Measurements from ENCODE around the gene TTC33. TPM values are rescaled to one million over a fixed set of nuclear protein-coding genes. Genes with fewer than 3 reads are reported as not detected.
A peak's percentile ranks its signal among the peaks of the same experiment; 100 is the strongest.
"Not testable (repeated sequence)": the region's sequence is repeated elsewhere in the genome, so short reads cannot be mapped to it uniquely, and the experiment has no call there.

The TTC33 gene, protein sequence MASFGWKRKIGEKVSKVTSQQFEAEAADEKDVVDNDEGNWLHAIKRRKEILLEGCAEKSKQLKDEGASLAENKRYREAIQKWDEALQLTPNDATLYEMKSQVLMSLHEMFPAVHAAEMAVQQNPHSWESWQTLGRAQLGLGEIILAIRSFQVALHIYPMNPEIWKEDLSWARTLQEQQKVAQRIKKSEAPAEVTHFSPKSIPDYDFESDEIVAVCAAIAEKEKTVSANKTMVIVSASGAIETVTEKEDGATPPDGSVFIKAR
- total RNA-seq = 14.8 and 16.7 TPM in 2 replicates

DNA sequence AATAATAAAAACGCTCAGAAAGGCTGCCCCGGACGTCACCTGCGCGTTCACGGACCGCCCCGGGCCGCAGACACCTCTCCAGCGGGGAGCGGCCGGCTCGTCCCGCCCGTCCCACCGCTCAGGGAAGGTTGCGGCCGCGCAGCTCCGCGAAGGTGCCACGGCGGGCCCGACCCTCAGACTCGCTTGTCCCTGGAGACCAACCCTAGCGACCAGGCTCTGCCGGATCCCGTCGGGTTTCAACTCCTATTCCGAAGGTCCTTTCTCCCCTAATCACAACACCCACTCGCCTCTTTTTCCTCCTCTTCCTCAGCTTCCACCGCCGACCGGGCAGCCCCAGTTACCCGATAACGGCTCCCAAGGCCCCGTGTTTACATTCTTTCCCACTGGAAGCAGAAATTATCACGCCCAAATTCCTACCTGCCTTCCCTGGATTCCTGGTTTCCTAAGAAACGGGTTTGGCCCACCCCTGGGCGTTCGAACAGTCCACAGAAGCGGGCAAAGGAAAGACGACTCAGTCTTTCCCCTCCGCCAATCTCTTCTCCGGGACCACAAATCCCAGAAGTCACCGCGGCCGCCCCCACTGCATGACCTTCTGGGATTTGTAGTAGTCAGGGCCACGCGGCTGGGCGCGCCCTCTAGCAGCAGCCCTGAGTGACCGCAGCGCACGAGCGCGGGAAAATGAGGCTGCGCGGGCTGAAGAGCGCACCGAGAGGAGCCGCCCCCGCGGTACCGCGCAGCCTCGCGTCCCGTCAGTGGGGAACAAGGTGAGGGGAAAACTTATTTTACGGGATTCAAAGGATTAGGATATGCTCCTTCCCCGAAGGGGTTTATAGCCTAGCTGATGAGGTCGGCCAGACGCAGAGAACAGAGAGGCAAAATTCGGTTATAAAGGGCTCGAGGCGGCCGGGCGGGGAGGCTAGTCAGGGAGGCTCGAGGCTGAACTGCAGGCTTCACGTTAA lies at the start of gene TTC33:
Gene TTC33 (minus strand): TSS at position 555 of the 959 bp plus-strand sequence. CDS start 8,943 bp downstream, outside the sequence.
- peak; percentile 88 for DNase-seq (ENCODE audit: low read depth, low spot score)

- no peak for DNase-seq (ENCODE audit: low read depth, low spot score)
Observed at GRCh38 chr5:40801771-40802562, 46.2 kb upstream of the TTC33 start.

GRCh38 chr5:40799258-40799657 lies 43.5 kb upstream of the TTC33 start:
- DNase-seq (ENCODE audit: low read depth, low spot score) = no peak

GRCh38 chr5:40798801-40799210 lies 43.0 kb upstream of the TTC33 start:
- no peak for DNase-seq (ENCODE audit: low read depth, low spot score)

DNA sequence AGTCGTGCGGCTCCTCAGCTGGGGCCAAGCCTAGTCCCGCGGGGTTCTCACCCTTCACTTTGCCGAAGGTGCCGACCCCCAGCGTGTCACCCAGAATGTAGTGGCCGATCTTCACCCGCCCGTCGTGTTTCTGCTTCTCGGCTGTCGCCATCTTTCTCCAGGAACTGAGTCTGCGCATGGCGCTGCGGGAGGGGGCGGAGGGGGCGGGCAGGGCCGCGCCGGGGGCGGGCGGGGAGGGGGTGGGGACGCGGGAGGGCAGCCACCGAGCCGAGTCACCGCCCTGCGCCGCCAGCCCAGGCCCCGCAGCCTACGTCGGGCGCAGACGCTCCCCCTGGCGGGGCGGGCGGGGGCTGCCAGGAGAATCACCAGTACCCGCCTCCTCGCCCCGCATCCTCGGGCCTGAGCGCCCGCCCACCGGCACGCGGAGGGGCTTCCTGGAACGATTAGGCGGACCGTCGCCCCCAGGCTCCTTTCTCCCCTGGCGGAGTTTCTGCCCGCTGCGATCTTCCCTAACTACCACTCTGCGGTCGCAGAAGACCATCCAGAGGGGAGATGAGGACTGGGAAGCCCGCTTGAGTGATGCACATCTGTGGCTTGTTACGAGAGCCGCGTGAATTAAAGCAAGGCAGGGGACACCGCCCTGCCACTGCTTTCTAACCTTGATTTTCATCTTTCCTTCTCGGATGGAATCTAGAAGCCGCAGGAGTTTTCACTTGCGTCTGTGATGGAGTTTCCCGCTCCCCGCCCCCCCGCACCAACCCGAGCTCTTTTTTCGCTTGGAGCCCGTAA lies 42.4 kb upstream of the TTC33 start, which contains the start of gene PRKAA1:
Gene PRKAA1 (minus strand): TSS at position 363 of the 789 bp plus-strand sequence. CDS start 185 bp downstream, at position 178.
- peak; percentile 63 for DNase-seq (ENCODE audit: low read depth, low spot score)

- peak; percentile 58 for DNase-seq (ENCODE audit: low read depth, low spot score)
Observed at GRCh38 chr5:40797273-40798011, 41.7 kb upstream of the TTC33 start.

DNA sequence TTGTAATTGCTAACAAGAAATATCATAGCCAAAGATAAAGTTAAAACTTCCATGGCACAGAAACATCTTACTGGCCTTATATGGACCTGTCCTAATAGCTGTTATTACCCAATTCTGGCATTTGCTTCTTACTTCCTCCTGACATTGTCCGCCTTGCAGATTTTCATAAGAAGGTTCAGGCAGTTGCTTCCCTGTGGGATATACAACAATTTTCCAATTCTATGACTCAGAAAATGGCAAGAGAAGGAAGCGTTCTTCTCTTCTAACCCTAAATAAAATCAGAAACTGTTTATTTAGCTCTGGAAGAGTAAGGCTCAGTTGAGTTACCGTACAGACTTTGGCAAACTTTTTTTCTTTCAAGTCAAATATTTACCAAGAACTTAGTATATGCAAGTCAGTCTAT lies 40.7 kb upstream of the TTC33 start:
- peak; percentile 7 for DNase-seq (ENCODE audit: low read depth, low spot score)

GRCh38 chr5:40794877-40795276 lies 39.1 kb upstream of the TTC33 start:
- DNase-seq (ENCODE audit: low read depth, low spot score) = not testable (repeated sequence)

DNA sequence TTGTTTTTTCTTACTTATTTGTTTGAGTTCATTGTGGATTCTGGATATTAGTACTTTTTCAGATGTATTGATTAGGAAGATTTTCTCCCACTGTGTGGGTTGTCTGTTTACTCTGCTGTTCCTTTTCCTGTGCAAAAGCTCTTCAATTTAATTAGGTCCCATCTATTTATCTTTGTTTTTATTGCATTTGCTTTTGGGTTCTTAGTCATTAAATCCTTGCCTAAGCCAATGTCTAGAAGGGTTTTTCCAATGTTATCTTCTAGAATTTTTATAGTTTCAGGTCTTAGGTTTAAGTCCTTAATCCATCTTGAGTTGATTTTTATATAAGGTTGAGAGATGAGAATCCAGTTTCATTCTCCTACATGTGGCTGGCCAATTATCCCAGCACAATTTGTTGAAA lies 38.6 kb upstream of the TTC33 start:
- DNase-seq (ENCODE audit: low read depth, low spot score) = not testable (repeated sequence)

- not testable (repeated sequence) for DNase-seq (ENCODE audit: low read depth, low spot score)
Observed at GRCh38 chr5:40792691-40793090, 36.9 kb upstream of the TTC33 start.

- no peak for DNase-seq (ENCODE audit: low read depth, low spot score)
Observed at GRCh38 chr5:40791715-40792139, 36.0 kb upstream of the TTC33 start.

DNA sequence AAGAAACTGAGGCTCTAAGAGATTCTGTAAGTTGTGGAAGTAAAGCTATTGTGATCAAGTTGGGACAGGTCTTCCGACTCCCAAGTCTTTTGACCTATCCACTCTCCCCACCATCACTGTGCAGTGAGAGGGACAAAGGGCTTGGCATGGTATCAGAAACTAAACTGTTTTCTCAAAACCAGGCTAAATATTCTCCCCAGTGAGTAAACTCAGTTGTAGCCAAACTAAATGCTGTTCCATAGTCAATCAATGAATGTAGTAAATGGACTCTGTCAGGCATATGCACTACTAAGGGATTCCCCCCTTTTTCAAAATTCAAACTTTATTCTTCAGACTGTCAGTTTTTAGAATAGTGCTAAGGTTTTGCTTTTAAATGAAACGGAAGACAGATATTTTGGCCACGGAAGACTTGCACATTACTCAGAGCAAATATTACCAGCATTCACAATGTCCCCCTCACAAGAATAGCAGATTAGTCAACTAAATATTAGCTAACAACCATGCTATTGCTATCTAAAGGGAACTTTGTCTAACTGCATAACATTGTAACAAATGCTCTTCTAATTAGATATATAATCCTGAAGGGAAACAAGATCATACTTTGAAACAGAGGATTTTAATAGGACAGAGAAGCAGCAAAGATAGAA lies 35.3 kb upstream of the TTC33 start:
- no peak for DNase-seq (ENCODE audit: low read depth, low spot score)

DNA sequence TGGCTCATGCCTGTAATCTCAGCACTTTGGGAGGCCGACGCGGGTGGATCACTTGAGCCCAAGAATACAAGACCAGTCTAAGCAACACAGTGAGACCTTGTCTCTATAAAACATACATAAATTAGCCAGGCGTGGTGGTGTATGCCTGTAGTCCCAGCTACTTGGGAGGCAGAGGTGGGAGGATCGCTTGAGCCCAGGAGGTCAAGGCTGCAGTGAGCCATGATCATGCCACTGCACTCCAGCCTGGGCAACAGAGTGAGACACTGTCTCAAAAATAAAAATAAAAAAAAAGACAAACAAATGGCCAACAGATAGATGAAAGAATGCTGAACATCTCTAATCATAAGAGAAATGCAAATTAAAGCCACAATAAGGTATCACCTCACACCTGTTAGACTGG lies 33.2 kb upstream of the TTC33 start:
- not testable (repeated sequence) for DNase-seq (ENCODE audit: low read depth, low spot score)

GRCh38 chr5:40787986-40788385 lies 32.2 kb upstream of the TTC33 start:
- DNase-seq (ENCODE audit: low read depth, low spot score) = no peak

GRCh38 chr5:40786664-40787063 lies 30.9 kb upstream of the TTC33 start:
- DNase-seq (ENCODE audit: low read depth, low spot score) = not testable (repeated sequence)

DNA sequence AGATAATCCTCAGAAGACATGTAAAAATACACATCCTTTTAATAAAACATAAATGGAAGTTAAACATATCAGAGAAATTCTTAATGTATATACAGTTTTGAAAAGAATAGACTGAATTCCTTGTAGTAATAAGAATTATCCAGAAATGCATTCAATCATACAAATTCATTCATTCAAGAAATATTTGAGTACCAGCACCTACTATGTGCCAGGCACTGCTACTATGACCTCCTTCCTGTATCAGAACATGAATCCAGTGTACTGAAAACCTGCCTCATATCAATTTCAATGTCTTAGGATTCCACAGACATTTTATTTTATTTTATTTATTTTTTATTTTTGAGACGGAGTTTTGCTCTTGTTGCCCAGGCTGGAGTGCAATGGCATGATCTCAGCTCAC lies 29.2 kb upstream of the TTC33 start:
- DNase-seq (ENCODE audit: low read depth, low spot score) = no peak

- no peak for DNase-seq (ENCODE audit: low read depth, low spot score)
Observed at GRCh38 chr5:40784027-40784653, 28.4 kb upstream of the TTC33 start.

GRCh38 chr5:40781843-40782409 lies 26.2 kb upstream of the TTC33 start:
- DNase-seq (ENCODE audit: low read depth, low spot score) = no peak

- DNase-seq (ENCODE audit: low read depth, low spot score) = no peak
Observed at GRCh38 chr5:40780858-40781257, 25.1 kb upstream of the TTC33 start.

All from pulmonary artery endothelial cell (primary cell).